NCI-H1092 (cell line): ENCODE data around the gene CCNJL.

ENCODE experiments used
- DNase-seq: peaks from one replicate; lab custom pipeline; 2025; lab: John Stamatoyannopoulos, UW

Gene CCNJL

DNA sequence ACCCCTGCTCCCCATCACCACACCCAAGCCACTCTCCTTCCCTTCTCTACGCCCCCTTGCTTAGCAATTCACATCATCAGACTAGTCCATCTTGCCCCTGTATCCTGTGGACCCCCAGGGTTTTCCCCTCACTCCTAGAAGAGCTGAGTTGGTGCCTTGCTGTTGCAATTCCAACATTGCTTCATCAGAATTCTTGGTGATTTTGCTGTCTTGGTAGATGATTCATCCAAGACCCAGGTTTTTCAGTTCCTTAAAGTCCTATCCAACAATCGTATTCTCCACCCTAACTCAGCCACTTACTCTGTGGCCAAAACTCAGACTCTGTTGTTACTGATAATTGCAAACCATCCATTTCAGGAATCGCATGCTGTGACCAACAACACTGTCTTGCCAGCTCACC lies 21.4 kb upstream of the CCNJL start:
- no peak for DNase-seq

DNA sequence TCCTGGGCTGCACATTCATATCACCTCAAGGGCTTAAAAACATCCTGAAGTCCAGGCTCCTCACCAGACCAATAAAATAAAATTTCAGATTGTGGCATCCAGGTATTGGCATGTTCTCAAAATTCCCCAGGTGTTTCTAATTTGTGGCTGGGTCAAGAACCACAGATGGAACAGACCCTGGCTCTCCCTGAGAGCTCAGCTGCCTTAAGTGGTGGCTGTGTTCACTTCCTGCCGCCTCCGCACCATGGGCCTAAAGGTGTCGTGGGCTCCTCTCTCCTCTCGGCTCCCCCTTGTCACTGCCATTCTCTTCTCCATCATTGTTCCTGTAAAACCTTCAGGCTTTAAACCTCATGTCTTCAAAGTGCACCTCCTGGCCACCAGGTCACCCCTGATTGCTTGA lies 17.8 kb upstream of the CCNJL start:
- no peak for DNase-seq

DNA sequence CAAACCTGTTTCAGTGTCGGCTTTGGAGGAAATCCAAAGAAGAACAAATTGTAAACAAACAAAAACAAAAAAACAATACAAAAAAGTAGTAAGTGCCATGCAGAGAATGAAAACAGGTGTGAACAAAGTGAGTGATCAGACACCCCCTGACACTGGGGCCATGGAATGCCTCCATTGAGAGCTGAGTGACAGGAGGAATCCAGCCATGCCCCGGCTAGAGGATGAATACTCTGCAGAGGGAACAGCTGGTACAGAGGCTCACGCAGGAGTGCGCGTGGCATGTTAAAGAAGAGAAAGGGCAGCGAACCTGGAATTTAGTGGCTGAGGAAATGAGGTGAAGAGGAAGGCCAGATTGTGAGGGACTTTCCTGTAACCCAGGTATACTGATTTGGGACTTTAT lies 15.5 kb upstream of the CCNJL start:
- no peak for DNase-seq

DNA sequence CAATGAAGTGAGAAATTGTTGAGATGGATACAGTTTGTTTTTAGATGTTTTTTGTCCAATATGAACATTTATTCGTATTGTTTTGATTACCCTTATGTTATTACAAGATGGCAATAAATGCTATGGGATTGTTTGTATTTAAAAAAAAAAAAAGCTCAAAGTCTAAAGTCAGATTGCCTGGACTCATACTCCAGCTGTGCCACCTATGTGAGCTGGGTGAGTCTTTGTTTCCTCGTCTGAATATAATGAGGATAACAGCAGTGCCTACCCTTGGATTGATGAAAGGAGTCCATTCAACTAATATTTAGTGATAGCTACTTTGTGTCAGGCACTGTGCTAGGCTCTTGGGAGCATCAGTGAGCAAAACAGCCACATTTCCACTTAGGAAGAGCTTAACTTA lies 14.6 kb upstream of the CCNJL start:
- no peak for DNase-seq

- no peak for DNase-seq
These were observed 13.4 kb upstream of the CCNJL start for GRCh38 chr5:160325716-160326115.

GRCh38 chr5:160324886-160325285 lies 12.5 kb upstream of the CCNJL start:
- no peak for DNase-seq

GRCh38 chr5:160318409-160318808 lies 6.0 kb upstream of the CCNJL start:
- no peak for DNase-seq

DNA sequence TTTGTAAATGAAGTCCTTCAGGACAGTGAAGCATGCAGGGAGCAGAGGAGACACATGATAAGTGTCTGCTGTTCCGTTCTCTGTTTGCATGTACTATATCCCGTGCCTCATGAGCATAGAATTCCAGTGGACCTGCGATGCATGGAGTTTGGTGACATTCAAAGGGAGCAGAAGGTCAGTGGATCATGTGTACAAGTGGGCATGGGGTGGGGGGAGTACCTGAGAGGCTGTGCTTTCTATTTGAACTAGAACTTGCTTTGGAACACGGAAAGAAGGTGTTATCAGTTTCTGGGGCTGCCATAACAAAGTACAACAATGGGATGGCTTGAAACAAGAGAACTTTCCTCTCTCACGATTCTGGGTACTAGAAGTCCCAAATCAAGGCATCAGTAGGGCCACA lies 5.1 kb upstream of the CCNJL start:
- DNase-seq, result no peak

DNA sequence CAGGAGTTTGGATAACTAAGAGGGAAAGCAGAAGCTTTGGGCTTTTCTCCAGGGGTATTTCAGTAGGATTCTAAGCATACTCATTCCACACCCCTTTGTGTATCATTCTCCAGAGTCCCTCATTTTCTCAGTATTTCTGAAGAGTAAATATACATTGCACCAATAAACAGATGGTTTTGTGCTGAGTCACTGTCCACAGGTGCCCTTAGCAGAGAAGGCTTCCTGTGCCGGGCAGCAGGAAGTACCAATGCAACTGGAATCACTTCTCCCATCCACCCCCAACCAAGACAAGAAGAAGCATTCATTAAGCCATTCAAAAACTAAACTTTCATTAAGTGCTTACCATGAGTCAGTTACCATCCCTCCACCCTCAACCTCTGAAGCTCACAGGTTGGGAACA lies 3.6 kb upstream of the CCNJL start:
- no peak for DNase-seq

- DNase-seq, result no peak
These were observed 780 bp upstream of the CCNJL start for GRCh38 chr5:160312960-160313727.

DNA sequence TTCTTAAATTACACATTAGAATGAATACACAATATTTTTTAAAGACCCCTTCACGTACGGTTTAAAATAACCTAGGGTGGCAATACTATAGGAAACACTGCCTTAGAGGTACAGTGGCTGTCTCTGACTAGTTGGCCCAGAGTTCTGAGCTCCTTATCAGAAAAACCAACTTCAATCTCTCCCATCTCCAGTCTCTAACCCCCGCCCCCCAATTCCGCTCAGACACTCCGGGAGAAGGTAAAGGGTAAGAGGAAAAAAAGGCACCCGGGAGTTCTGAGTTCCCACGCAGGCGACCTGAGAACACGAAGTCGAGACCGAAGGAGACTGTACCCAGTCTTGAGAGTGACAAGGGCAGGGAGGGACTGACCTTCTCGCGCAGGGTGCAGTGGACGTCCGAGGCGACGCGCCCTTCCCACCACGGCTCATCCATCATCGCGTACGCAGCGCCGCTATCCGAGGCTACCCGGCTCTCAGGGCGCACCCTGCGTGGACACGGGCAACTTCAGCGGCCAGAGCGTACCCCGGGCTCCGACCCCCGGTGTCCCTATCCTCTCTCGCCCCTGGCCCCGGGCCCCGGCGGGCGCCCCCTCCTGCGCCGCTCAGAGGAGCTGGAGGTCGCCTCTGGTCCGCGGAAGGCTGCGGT lies 752 bp downstream of the CCNJL start:
- no peak for DNase-seq

DNA sequence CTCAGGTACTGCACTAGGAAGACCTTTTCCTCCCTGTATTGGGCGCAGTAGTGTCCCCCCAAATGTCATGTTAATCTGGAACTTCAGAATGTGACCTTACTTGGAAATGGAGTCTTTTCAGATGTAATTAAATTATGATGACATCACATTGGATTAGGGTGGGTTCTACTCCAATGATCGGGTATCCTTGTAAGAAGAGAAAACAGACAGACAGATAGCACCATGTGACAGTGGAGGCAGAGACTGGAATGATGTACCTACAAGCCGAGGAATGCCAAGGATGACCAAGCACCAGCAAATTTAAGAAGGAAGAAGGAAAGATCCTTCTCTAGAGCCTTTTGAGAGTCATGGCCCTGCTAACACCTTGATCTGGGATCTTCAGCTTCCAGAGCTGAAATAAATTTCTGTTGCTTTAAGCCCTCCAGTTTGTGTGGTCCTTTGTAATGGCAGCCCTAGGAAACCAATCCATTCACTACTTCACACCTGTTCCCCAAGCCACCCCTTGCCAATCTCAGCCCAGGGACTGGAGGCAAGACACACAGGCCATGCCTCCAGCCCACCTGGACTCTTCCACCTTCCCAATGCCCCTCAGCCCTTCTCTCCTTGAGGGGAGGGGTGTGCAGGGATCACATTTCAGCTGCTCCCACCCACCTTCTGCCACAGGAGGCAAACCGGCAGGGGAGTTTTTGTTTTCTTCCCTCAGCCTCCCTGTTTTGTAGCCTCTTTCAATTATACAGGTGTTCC lies 1.6 kb downstream of the CCNJL start:
- no peak for DNase-seq

DNA sequence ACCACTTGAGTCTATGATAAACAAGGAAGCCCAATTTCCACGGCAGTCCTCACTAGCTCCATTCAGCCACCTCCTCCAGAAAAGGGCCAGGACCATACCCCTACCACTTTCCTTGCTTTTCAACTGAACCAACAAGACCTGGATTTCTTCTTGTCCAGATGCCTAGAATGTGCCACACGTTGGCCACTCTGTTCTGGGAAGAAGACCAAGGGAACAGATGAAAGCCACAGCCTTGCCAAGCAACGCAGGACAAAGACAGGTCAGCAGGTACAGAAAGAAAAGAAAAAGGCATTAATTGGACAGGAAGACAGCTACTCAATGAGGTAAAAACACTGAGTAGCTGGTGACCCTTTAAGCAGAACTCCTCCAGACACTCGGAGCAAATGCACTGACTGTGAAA lies 2.2 kb downstream of the CCNJL start:
- DNase-seq, result no peak

GRCh38 chr5:160306696-160307095 lies 5.7 kb downstream of the CCNJL start:
- no peak for DNase-seq

- DNase-seq, result no peak
These were observed 7.0 kb downstream of the CCNJL start for GRCh38 chr5:160305319-160305718.

GRCh38 chr5:160303690-160304089 lies 8.7 kb downstream of the CCNJL start:
- no peak for DNase-seq

GRCh38 chr5:160298189-160298588 lies 14.2 kb downstream of the CCNJL start:
- DNase-seq, result no peak

GRCh38 chr5:160297776-160298175 lies 14.6 kb downstream of the CCNJL start:
- no peak for DNase-seq

GRCh38 chr5:160297004-160297403 lies 15.4 kb downstream of the CCNJL start:
- no peak for DNase-seq

DNA sequence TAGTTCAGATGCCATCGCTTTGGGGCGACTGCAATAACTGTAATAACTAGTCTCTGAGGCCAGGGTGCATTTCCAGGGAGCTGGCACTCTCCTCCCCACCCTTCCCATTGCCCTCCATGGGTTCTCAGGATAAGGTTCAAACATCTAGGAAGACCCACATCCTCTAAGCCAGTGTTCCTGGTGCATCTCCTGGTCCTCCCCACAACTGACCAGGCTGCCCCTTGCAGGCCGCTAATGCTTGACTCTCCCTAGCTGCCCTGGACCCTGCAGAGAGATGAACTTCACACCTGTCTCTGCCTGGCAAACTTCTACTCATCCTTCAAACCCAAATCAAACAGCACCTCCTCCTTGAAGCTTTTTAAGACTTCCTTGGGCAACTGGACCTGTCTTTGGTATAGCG lies 15.9 kb downstream of the CCNJL start:
- DNase-seq, result no peak

GRCh38 chr5:160293901-160294561 lies 18.3 kb downstream of the CCNJL start:
- no peak for DNase-seq

DNA sequence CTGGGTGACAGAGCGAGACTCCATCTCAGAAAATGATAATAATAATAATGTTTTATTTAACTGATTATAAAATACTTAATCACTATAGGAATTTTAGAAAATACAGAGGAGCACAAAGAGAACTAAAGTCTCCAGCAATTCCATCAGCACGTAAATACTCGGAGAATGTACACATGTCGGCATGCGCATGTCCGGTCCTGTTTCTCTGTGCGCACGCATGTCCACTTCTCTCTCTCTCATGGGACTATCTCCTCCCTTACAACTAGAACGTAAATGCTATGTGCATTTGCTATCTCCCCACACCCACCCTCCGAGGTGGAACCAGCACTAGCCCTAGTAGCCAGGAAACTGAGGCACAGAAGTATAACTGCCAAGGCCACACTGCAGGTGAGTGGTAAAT lies 19.0 kb downstream of the CCNJL start:
- DNase-seq, result no peak

DNA sequence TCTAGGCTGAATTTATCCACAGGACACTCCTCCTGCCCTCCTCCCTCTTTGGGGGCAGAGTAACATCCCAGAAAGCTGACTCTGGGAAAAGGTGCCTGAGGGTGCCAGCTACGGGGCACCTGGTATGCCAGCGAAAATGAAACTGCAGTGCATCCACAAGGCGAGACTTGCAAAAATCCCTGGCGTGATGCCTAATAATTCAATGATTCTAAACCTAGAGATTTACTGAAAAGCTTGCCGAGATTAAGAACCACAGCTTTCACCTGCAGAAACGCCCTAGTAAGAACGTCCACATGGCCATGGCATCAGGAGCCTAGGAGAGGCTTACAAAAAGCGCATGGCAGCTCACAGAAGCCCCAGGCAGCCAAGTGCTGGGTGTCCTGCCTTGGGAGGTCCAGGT lies 20.9 kb downstream of the CCNJL start:
- no peak for DNase-seq
